Measurements from ENCODE around the gene HES3.
A peak's percentile ranks its signal among the peaks of the same experiment; 100 is the strongest.

Gene HES3

GRCh38 chr1:6243993-6244392 lies at the start of gene HES3:
Gene HES3 (plus strand): TSS chr1:6244179. CDS start chr1:6244366, 187 bp downstream.
- DNase-seq (ENCODE audit: low spot score): no peak

- no peak for DNase-seq (ENCODE audit: low spot score)
Measured at GRCh38 chr1:6197746-6198427, 46.1 kb upstream of the HES3 start.

GRCh38 chr1:6198646-6199297 lies 45.2 kb upstream of the HES3 start:
- no peak for DNase-seq (ENCODE audit: low spot score)

GRCh38 chr1:6199298-6200187 lies 44.4 kb upstream of the HES3 start, which contains the start of gene RPL22:
Gene RPL22 (minus strand): TSS chr1:6199595. CDS start chr1:6199573, 22 bp downstream.
- peak; percentile 98 for DNase-seq (ENCODE audit: low spot score)

GRCh38 chr1:6200188-6200809 lies 43.7 kb upstream of the HES3 start:
- no peak for DNase-seq (ENCODE audit: low spot score)

- DNase-seq (ENCODE audit: low spot score): no peak
Measured at GRCh38 chr1:6202256-6202655, 41.7 kb upstream of the HES3 start.

- DNase-seq (ENCODE audit: low spot score): peak; percentile 55
Measured at GRCh38 chr1:6205849-6206519, 38.0 kb upstream of the HES3 start, which contains the start of gene RNF207. Gene RNF207 (plus strand): TSS chr1:6206119. CDS start chr1:6206536, 417 bp downstream.

- no peak for DNase-seq (ENCODE audit: low spot score)
Measured at GRCh38 chr1:6206520-6206855, 37.5 kb upstream of the HES3 start.

GRCh38 chr1:6207075-6207885 lies 36.7 kb upstream of the HES3 start:
- DNase-seq (ENCODE audit: low spot score): no peak

- DNase-seq (ENCODE audit: low spot score): no peak
Measured at GRCh38 chr1:6207921-6208320, 36.1 kb upstream of the HES3 start.

GRCh38 chr1:6208723-6209660 lies 35.0 kb upstream of the HES3 start:
- no peak for DNase-seq (ENCODE audit: low spot score)

GRCh38 chr1:6209661-6210580 lies 34.1 kb upstream of the HES3 start:
- no peak for DNase-seq (ENCODE audit: low spot score)

- no peak for DNase-seq (ENCODE audit: low spot score)
Measured at GRCh38 chr1:6210591-6211355, 33.2 kb upstream of the HES3 start.

GRCh38 chr1:6211731-6212130 lies 32.2 kb upstream of the HES3 start:
- DNase-seq (ENCODE audit: low spot score): no peak

- DNase-seq (ENCODE audit: low spot score): no peak
Measured at GRCh38 chr1:6212193-6212959, 31.6 kb upstream of the HES3 start.

- DNase-seq (ENCODE audit: low spot score): no peak
Measured at GRCh38 chr1:6218375-6219164, 25.4 kb upstream of the HES3 start.
